ENCODE results near the gene SYT14.

DNA sequence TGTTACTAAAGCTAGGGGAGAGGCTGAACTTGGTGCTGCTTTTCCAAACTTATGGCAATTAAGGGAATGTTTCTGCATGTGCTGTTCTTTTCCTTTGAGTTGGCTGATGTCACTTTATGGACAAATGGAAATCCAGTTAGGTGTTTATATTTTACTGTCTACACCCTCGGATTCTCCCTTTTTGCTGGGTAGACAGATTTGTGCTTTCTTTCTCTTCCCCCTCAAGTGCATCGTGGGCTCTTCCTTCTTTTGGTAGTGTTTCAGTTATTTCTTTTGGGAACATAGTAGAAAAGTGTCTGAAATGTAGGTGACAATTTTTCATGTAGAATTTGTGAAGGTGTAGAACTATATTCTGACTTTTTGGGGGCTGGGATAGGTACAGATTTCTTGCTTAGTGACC, 22.9 kb downstream of the SYT14 start:
- no peak for TF ChIP-seq RNF2 (IDR thresholded peaks at IDR 0.05; ENCODE audit: borderline replicate concordance, low read depth)
- TF ChIP-seq, protein P1, sequence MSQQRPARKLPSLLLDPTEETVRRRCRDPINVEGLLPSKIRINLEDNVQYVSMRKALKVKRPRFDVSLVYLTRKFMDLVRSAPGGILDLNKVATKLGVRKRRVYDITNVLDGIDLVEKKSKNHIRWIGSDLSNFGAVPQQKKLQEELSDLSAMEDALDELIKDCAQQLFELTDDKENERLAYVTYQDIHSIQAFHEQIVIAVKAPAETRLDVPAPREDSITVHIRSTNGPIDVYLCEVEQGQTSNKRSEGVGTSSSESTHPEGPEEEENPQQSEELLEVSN (IDR thresholded peaks at IDR 0.05; ENCODE audit: borderline replicate concordance, low read depth) = no peak
- TF ChIP-seq BHLHE40 (IDR thresholded peaks at IDR 0.05; ENCODE audit: low read depth, low read length) = no peak
- TF ChIP-seq, protein P2, sequence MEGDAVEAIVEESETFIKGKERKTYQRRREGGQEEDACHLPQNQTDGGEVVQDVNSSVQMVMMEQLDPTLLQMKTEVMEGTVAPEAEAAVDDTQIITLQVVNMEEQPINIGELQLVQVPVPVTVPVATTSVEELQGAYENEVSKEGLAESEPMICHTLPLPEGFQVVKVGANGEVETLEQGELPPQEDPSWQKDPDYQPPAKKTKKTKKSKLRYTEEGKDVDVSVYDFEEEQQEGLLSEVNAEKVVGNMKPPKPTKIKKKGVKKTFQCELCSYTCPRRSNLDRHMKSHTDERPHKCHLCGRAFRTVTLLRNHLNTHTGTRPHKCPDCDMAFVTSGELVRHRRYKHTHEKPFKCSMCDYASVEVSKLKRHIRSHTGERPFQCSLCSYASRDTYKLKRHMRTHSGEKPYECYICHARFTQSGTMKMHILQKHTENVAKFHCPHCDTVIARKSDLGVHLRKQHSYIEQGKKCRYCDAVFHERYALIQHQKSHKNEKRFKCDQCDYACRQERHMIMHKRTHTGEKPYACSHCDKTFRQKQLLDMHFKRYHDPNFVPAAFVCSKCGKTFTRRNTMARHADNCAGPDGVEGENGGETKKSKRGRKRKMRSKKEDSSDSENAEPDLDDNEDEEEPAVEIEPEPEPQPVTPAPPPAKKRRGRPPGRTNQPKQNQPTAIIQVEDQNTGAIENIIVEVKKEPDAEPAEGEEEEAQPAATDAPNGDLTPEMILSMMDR (IDR thresholded peaks at IDR 0.05) = no peak
- no peak for TF ChIP-seq PHF8 (IDR thresholded peaks at IDR 0.05; ENCODE audit: borderline replicate concordance, low read depth)
- TF ChIP-seq RCOR1 (IDR thresholded peaks at IDR 0.05; ENCODE audit: low read depth, low read length) = no peak
- TF ChIP-seq POLR2A (IDR thresholded peaks at IDR 0.05; ENCODE audit: low read length) = no peak
- TF ChIP-seq JUN (IDR thresholded peaks at IDR 0.05) = no peak
- TF ChIP-seq EP300 (IDR thresholded peaks at IDR 0.05) = no peak
- TF ChIP-seq MYC (IDR thresholded peaks at IDR 0.05; ENCODE audit: borderline replicate concordance, low read length) = no peak
